HG03457 (cell line): ENCODE results near the gene LUZP2.

ENCODE experiments used
- ATAC-seq: cut with Tn5 transposase; IDR thresholded peaks from one replicate; pipeline ENCODE4 v1.9.1; 2021; ENCODE audit warnings: moderate number of reproducible peaks; ENCODE audit not compliant: unreplicated experiment

LUZP2 gene

GRCh38 chr11:24708616-24709015, 211.8 kb downstream of the LUZP2 start:
- no peak for ATAC-seq

GRCh38 chr11:24709928-24710565, 213.2 kb downstream of the LUZP2 start:
- ATAC-seq = no peak

GRCh38 chr11:24714601-24715000, 217.7 kb downstream of the LUZP2 start:
- no peak for ATAC-seq

DNA sequence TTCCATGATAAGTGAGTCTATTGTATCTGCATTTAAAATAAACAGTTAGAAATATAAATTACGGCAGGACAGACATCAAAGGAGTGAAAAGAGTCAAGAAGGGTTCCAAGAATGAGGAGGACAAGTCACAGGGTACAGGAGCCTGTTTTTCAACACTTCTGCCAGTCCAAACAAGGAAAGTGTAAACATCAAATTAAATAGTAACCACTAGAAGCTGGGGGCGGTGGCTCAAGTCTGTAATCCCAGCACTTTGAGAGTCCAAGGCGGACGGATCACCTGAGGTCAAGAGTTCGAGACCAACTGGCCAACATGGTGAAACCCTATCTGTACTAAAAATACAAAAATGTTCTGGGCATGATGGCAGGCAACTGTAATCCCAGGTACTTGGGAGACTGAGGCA, 219.6 kb downstream of the LUZP2 start:
- ATAC-seq = no peak

- no peak for ATAC-seq
These were observed 226.4 kb downstream of the LUZP2 start for GRCh38 chr11:24723231-24723630.

- no peak for ATAC-seq
These were observed 234.7 kb downstream of the LUZP2 start for GRCh38 chr11:24731554-24731953.

GRCh38 chr11:24734742-24735237, 237.9 kb downstream of the LUZP2 start:
- no peak for ATAC-seq

- ATAC-seq = no peak
These were observed 242.1 kb downstream of the LUZP2 start for GRCh38 chr11:24738972-24739371.

DNA sequence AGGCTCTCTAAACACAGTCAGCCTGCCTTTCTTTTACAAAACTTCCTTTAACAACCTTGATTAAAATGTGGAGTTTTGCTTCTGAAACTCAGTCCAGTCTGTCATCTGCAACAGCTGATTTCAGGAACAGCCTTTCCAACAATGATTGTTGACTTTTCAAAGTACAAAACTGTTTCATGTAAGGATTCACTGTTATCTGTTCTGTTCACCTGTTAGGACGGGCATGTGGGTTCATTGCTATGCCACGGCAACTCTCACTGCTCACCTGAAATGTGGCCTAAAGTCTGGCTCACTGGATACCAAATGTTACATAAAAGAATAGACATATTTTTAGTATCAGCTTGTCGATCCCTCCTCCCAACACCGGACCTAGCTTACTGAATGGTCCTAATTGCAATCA, 242.8 kb downstream of the LUZP2 start:
- no peak for ATAC-seq

GRCh38 chr11:24747275-24748251, 250.7 kb downstream of the LUZP2 start:
- peak; percentile 68 for ATAC-seq

DNA sequence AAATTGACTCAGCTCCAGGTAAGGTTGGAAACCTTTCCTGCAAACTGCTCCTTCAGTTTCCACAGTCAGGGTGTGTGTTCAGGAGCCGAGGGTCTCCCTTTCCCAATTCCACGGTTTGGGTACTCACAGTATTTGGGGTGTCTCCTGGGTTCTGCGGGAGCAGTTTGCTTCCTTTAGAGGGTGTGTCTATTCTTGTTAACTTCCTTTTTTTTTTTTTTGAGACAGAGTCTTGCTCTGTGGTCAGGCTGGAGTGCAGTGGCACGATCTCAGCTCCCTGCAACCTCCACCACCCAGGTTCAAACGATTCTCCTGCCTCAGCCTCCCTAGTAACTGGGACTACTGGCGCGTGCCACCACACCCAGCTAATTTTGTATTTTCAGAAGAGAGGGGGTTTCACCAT, 251.4 kb downstream of the LUZP2 start:
- ATAC-seq = no peak

DNA sequence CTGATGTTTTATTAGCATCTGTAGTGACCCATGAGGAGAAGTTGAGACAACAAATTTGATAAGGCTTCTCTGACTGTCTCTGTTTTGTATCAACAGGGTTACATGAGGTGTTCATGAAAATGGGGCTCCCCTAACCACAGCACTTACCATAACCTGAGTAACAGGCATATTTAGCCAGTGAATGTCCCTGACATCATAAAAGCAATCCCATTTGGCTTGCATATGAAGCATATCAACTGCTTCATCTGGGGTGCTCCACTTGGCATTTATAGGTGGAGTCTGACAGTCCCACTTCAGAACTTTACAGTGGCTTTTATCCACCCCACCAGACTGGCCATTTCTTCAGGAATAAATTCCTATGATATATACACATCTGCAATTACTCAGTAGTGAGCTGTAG, 257.6 kb downstream of the LUZP2 start:
- ATAC-seq = no peak

GRCh38 chr11:24755260-24755839, 258.5 kb downstream of the LUZP2 start:
- no peak for ATAC-seq

DNA sequence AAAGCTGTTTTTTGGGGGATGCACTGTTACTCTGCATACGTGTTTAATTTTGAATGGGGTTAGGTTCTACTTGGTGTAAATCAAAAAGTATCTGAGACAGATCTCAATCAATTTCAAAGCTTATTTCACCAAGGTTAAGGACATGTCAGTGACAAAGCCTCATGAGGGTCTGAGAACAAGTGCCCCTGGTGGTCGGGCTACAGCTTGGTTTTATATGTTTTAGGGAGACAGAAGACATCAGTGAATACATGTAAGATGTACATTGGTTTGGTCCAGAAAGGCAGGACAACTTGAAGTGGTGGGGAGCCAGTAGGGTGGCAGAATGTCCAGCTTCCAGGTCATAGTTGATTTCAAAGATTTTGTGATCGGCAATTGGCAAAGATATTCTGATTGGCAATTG, 262.9 kb downstream of the LUZP2 start:
- no peak for ATAC-seq

DNA sequence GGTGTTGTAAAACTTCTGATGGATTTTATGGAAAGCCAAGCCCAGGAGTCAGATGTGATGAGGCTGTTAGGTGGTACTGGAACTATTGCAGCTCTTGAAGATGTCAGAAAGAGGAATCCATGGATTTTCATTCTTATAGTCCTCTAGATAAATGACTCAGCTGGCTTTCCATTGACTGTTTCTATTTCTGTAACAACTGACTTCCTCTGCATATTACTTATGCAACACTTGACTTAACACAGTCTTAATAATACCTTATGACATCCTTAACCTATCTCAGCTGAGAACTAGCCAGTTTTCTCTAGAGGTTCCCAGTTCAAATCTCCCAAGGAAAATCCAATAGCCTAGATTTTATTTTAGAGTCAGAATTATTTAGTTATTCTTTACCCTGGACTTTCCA, 263.8 kb downstream of the LUZP2 start:
- no peak for ATAC-seq

DNA sequence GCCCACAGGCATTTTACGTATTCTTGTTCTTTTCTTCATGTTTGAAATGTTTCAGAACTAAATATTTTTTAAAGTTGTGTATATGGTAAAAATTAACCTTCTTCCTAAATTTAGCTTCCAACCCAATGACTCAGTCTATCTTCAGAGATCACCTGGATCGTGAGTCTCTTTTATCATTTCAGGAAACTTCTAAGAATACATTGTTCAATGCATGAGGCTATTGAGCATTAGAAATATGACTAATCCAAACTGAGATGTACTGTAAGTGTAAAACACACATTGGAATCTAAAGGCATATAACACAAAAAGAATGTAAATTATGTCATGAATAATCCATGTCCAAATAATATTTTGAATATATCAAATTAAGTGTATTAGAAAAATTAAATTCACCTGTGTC, 265.2 kb downstream of the LUZP2 start:
- no peak for ATAC-seq

DNA sequence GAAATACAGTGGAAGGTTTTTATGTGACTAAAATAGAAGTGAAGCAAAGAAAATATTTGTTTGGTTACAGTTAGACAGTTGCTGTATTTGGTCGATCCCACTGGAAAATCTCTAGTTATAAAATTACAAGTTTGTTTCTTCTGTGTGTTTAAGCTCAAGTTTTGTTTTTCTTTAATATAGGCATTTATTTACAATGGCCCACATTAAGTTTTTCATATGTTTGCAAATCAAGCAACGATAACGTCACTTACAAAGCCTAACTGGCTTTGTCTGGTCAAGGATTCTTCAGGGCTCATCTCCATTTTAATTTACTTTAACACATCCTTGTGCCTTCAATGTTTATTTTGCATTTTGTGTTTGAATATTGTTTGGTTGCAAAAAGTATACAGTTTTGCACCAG, 270.6 kb downstream of the LUZP2 start:
- no peak for ATAC-seq

- no peak for ATAC-seq
These were observed 276.5 kb downstream of the LUZP2 start for GRCh38 chr11:24773322-24773721.

GRCh38 chr11:24779791-24780190, 282.9 kb downstream of the LUZP2 start:
- no peak for ATAC-seq

DNA sequence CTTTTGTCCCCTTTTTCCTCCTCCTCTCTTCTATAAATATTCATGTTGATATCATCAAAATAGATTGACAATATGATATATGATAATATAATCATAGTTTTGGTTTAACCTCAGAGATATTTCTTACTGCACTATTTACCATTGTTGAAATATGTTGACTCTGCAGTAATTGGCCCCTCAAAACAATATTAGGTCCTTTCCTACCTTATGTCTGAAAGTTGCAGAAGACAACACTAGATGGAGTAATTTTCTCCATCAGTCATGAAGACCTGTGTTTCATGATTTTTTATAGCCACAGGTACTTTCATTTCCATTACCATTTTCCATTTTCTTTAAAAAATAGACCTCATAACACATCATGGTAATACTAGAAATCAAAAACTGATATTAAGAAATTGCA, 284.4 kb downstream of the LUZP2 start:
- ATAC-seq = no peak

DNA sequence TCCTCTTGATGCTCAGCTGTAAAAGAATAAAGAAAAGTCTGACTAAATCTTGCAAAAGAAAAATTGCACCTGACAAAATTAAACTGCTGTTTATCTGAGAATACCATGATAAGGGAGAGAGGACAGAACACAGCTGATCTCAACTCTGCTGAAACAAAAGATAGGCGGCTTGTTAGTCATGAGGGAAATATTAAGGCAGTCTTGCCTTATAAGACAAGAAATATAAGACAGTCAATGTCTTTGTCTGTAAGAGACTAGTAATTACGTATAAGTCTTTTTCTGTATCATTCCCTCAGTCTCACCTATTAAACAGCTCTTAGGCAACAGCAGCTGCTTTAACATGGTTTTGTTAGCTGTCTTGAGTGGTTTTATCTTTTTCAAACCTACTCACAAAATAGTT, 296.6 kb downstream of the LUZP2 start:
- no peak for ATAC-seq

DNA sequence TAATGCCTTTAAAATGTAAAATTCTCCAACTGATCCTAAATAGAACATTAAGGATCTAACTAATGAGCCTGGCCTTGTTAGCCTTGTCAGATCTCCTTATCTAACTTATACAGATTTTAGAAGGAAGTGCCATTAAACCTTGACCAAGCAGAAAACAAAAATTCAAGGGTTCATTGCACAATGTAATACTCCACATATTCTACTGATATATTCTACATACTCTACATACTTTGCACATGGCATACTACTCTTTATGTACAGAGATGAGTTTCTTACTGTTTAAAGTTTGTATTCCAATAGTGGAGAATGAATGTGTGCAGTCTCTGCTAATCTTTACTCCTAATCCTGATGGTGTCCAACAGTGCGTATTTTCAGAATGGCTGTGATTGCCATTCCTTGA, 297.2 kb downstream of the LUZP2 start:
- ATAC-seq = no peak
